CD4-positive, alpha-beta T cell treated with Interferon alpha-2 for 1 hour (primary cell): Measurements from ENCODE around the gene PPME1.

Source experiments
- DNase-seq, 2 donors: peaks; one replicate each; pipeline ENCODE4 v3.0.0-alpha.2; 2020 to 2022

Gene PPME1

GRCh38 chr11:74162681-74163467 is 8.2 kb upstream of the PPME1 start:
- DNase-seq, result no peak

GRCh38 chr11:74168838-74169237 is 2.3 kb upstream of the PPME1 start:
- no peak for DNase-seq

DNA sequence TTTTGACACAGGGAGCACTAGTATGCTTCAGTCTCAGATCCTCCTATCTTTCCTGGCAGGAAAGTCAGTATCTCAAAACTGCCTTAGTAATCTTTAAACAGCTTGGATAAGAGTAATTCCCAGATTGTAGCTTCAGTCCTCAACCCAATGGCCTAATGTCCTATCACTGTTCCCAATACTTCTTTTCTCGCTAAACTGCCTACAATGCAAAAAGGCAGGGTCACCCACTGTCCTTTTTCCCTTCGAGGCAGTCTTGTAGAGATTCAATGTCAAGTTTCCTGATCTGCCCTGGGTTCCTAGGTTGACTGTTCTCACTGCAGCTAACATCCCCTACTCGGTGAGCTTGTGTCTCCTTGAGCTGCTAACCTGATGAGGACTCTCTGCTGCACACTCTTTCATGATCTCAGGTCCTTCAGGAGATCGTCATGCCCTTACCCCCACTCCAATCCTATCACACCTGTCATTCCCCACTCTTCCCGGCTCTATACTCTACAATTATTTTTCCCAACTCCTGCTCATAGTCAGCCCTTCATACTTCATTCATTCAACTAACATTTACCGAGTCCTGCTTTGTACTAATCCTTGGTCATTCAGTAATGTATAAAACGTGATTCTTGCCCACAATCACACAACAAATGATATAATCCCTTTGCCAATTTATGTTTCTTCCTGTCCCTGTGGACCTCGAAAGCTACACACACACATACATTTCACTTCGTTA is 1.2 kb upstream of the PPME1 start:
- no peak for DNase-seq

GRCh38 chr11:74171630-74171968 is 510 bp downstream of the PPME1 start:
- no peak for DNase-seq

DNA sequence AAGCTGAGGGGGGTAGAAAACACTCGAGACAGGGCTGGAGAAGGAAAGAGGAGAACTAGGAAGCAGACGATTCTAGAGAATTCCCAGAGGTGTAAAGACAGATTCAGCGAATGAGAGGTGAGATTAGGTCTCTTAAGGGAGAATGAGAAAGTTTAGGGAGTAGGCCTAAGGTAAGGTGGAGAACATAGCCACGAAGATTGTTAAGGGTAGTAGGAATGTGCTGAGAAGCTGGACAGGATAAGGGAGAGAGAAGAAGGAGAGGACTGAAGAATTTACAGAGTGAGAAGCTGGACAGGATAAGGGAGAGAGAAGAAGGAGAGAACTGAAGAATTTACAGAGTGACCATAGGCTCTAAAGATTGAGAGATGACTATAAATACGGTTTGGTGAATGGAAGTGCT is 908 bp downstream of the PPME1 start:
- DNase-seq, result no peak

DNA sequence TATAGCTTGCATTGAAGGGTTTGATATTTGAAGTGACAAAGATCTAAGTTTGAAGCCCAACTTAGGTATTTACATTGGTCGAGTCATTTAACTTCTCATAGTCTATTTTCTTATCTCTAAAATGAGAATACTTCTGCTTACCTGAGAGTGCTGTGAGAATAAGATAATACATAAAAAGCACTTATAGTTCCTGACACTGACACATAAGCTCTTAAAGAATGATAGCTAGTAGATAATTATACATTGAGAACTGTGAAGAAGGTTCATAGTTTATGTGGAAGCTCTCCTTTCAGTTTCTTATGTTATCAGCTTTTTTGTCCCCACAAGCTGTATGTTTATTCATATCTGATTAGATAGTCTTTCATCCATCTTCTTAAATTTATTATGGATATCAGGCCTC is 4.8 kb downstream of the PPME1 start:
- DNase-seq, result no peak

- DNase-seq, result no peak
These were observed 8.4 kb downstream of the PPME1 start for GRCh38 chr11:74179234-74180052.

DNA sequence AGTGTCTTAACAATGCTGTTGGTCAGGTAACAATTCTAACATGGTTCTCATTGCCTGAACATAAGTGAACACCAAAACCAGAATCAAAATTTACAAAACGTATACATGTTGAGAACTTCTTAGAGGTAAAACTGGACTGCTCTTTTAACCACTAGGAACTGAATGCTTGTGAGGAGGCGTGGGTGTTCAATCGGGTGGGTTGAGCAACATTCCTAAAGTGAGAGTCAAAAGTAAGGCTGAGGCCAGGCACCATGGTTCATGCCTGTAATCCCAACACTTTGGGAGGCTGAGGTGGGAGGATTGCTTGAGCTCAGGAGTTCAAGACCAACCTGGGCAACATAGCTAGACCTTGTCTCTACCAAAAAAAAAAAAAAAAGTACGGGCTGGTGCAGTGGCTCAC is 11.5 kb downstream of the PPME1 start:
- no peak for DNase-seq

DNA sequence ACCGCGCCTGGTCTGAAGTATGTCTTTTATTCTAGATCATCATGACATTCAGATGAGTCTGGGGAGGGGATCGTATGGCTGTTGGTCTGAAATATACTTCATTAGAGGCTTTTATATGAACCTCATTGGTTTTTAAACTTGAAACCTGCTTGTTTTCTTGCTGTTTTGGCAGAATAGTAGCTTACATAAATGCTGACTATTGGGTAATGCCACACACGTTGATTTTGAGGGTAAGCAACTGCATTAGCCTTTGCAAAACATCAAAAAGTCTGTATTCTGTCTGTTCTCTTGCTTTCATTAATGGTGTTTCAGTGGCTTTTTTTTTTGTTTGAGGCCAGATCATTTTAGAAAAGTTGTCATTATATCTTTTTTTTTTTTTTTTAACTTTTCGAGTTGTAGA is 14.2 kb downstream of the PPME1 start:
- no peak for DNase-seq

- DNase-seq, result no peak
These were observed 14.6 kb downstream of the PPME1 start for GRCh38 chr11:74185695-74186094.

GRCh38 chr11:74195828-74196227 is 24.7 kb downstream of the PPME1 start:
- DNase-seq, result no peak

DNA sequence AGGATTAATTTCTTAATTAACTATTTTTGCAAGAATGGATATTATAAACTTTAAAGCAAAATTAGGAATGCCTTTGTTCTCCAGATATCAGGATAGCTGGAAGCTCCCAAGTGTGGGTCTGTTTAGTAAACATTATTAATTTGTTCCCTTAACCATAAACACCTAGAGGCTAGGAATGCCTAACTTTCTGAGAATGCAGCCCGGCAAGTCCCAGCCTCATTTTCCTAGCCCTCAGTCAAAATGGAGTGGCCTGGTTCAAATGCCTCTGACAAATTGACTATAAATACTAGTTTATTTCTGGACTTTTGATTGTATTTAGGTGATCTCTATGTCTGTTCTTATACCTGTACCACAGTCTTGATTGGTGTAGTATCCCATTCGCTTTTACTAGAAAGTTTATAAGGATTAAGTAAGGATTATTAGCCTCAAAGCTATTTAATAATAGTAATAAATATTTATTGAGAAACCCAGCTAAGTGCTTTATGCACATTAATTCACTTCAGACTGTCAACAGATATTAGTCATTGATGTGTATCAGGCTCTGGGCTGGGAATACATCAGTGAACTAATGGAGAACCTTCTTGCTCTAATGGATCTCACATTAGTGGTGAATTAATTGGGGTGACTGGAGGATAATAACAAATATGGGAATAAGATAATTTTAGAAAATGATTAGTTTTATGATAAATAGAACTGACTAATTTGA is 25.8 kb downstream of the PPME1 start:
- DNase-seq, result no peak

DNA sequence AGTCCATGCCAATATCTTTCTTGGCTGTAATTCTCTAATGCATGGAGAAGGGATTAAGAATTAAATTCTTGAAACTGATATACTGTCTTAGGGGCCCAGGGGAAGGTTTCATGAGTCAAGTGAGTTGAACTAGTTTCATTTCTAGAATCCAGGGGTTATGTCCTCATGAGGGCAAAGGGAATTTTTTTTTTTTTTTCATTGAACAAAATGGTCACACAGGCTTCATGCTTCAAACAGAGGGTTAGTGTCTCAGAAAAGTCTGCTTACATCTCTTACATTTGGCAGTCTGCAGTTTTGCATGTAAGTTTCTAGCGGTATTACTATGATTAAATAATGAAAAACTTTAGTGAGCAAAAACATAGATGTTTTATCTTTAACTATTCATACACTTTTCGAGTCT is 32.9 kb downstream of the PPME1 start:
- DNase-seq, result no peak

GRCh38 chr11:74204701-74205100 is 33.6 kb downstream of the PPME1 start:
- no peak for DNase-seq

DNA sequence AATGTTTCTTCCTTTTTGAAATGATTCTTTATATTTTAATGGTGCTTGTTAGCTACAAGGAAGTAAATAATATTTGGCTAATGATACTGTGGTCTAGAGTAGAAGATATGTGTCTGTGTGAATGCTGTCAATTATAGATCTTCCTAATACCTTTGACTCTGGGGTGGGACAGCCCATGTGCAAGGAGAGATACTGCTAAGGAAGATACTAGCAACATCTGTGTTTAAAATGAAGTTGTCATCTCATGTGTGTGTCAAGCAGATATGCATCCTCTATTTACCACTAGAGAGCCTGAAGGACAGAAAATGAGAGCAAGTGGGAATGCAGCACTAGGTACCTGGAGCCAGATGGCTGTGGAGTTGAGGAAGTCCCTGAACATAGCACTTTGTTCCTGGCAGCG is 34.1 kb downstream of the PPME1 start:
- no peak for DNase-seq

GRCh38 chr11:74206746-74207145 is 35.7 kb downstream of the PPME1 start:
- DNase-seq, result no peak

DNA sequence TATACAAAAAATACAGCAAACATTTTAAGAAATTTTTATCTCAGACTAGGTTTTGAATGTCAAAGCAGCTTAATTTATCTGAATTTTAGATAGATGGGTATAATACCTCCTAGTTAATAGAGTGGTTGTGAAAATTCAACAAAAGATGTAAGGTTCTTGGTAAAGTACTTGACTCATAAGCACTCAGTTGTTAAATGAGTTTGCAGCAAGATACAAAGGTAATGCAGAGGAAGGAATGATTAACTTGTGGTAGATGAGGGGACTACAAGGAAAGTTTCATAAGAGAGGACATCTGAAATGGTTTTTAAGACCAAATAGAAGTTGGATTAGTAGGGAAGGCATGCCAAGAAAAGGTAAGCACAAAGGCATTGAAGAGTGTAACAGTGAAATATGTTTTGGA is 37.4 kb downstream of the PPME1 start:
- no peak for DNase-seq

- no peak for DNase-seq
These were observed 41.4 kb downstream of the PPME1 start for GRCh38 chr11:74212533-74212932.

DNA sequence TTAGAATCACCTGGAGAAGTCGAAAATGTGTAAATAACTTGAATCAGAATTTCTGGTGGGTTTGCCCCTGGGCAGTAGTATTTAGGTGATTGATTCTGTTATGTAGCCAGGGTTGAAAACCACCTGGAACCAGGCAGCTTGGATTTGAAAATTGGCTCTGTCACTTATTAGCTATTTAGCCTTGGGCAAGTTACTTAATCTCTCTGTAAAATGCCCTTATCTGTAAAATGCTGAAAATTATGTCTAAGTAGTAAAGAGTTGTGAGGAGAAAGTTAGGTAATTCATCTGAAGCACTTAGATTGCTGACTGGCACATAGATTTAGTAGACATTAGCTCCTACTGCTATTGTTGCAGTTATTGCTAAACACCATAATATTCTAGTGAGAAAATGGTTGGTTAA is 49.3 kb downstream of the PPME1 start:
- no peak for DNase-seq

DNA sequence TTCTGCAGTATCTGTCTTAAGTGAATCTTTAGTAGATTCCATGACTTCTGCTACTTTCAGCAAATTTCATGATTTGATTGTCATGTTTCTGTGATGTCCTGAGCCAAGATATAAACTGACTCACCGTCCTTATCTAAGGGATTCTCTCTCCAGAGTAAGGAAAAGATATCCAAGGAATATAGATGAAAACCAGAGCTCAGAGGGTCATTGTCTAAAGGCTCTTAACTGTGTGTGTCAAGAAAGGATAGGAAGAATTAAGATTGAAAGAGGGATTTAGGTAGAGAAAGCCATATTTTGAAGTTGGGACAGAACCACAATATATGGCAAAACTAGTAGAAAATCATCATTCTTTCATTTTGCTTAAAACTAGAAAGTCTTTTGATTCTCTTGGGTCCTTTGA is 50.7 kb downstream of the PPME1 start:
- no peak for DNase-seq

GRCh38 chr11:74225565-74225964 is 54.5 kb downstream of the PPME1 start:
- no peak for DNase-seq

DNA sequence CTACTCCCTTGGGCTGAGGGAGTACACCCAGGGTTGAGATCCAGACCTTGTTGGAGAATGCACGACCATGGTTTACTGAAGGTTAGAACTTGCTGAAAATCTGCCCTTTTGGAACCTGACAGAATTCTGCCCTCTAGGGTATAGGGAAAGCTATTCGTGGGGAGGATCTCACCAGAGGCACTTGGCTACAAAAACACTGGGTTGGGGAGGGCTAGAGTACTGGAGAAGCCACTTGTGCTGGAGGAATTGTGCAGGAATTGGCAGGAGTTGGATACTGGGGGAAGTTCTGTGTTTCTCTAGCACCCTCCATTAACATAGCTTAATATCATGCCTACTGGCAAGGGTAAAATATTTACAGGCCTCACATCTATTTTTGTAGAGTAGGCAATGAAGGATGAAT is 55.8 kb downstream of the PPME1 start:
- no peak for DNase-seq

DNA sequence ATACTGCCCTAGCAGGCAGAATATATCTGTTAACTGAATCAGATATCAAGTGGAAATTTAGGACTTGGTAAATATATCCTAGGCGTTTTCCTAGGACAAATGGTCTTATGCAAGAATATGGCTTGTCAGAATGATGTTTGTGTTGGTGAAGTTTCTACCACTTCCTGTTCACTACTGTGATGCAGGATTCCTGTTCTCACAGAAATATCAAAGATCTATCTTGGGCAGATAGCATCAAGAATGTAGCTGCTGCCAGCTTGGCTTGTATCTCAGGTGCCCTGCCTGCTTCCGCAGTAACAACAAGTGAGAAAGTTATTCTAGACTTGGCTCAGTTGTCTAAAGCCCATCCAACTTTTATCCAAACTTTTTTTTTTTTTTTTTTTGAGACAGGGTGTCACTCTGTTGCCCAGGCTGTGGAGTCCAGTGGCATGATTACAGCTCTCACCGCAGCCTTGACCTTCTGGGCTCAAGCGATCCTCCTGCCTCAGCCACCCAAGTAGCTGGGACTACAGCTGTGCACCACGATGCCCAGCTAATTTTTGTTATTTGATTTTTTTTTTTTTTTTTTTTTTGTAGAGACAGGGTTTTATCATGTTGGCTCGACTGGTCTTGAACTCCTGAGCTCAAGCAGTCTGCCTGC is 61.3 kb downstream of the PPME1 start:
- peak; percentile 9 to 53 for DNase-seq
